ENCODE measurements around the gene KCNJ14.

DNA sequence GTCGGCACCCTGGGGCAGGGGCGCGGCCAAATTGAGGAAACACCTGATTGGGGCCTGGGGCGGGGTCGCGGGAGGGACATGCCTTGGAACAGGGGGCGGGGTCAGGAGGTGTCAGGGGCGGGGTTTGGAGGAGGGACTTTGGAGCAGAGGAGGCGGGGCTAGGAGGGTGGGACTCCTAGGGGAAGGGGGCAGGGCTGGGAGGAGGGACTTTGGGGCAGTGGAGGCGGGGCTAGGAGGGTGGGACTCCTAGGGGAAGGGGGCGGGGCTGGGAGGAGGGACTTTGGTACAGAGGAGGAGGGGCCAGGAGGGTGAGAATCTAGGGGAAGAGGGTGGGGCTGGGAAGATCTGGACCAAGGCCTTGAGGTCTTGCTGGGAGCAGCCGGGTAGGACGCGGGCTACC is 40.0 kb upstream of the KCNJ14 start:
- TF ChIP-seq TOX (CRISPR knock-in tag; IDR thresholded peaks at IDR 0.05; ENCODE audit: borderline replicate concordance) (no peak), ARNTL (CRISPR knock-in tag; IDR thresholded peaks at IDR 0.05; ENCODE audit: borderline replicate concordance, low read depth) (no peak), ISL1 (CRISPR knock-in tag; IDR thresholded peaks at IDR 0.05) (no peak), CSDC2 (CRISPR knock-in tag; IDR thresholded peaks at IDR 0.05) (no peak)
- TF ChIP-seq, protein P1, sequence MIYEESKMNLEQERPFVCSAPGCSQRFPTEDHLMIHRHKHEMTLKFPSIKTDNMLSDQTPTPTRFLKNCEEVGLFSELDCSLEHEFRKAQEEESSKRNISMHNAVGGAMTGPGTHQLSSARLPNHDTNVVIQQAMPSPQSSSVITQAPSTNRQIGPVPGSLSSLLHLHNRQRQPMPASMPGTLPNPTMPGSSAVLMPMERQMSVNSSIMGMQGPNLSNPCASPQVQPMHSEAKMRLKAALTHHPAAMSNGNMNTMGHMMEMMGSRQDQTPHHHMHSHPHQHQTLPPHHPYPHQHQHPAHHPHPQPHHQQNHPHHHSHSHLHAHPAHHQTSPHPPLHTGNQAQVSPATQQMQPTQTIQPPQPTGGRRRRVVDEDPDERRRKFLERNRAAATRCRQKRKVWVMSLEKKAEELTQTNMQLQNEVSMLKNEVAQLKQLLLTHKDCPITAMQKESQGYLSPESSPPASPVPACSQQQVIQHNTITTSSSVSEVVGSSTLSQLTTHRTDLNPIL (CRISPR knock-in tag; IDR thresholded peaks at IDR 0.05; ENCODE audit: low read depth) = no peak
- TF ChIP-seq, protein P2, sequence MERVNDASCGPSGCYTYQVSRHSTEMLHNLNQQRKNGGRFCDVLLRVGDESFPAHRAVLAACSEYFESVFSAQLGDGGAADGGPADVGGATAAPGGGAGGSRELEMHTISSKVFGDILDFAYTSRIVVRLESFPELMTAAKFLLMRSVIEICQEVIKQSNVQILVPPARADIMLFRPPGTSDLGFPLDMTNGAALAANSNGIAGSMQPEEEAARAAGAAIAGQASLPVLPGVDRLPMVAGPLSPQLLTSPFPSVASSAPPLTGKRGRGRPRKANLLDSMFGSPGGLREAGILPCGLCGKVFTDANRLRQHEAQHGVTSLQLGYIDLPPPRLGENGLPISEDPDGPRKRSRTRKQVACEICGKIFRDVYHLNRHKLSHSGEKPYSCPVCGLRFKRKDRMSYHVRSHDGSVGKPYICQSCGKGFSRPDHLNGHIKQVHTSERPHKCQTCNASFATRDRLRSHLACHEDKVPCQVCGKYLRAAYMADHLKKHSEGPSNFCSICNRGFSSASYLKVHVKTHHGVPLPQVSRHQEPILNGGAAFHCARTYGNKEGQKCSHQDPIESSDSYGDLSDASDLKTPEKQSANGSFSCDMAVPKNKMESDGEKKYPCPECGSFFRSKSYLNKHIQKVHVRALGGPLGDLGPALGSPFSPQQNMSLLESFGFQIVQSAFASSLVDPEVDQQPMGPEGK (CRISPR knock-in tag; IDR thresholded peaks at IDR 0.05; ENCODE audit: borderline replicate concordance) = no peak
- TF ChIP-seq, protein P3, sequence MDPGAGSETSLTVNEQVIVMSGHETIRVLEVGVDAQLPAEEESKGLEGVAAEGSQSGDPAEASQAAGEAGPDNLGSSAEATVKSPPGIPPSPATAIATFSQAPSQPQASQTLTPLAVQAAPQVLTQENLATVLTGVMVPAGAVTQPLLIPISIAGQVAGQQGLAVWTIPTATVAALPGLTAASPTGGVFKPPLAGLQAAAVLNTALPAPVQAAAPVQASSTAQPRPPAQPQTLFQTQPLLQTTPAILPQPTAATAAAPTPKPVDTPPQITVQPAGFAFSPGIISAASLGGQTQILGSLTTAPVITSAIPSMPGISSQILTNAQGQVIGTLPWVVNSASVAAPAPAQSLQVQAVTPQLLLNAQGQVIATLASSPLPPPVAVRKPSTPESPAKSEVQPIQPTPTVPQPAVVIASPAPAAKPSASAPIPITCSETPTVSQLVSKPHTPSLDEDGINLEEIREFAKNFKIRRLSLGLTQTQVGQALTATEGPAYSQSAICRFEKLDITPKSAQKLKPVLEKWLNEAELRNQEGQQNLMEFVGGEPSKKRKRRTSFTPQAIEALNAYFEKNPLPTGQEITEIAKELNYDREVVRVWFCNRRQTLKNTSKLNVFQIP (CRISPR knock-in tag; IDR thresholded peaks at IDR 0.05; ENCODE audit: borderline replicate concordance, low read depth) = no peak
